NCI-H460 (cell line): ENCODE measurements around the gene EXT2. TPM values are rescaled to one million over a fixed set of nuclear protein-coding genes. Genes with fewer than 3 reads are reported as not detected.

Source experiments
- DNase-seq: peaks from one replicate; pipeline ENCODE4 v3.0.0-alpha.2; 2016; ENCODE audit warnings: low read depth; ENCODE audit errors: extremely low read depth
- total RNA-seq: library from RNA; depleted of rRNA; stranded (reverse); fragments of >200 nt; shearing (Covaris generic); gene quantifications from 2 replicates; pipeline ENCODE4 v1.2.3, GENCODE V29; 2014

The EXT2 gene
- total RNA-seq, 1 experiment from 2014 or later, result 63.8 TPM

DNA sequence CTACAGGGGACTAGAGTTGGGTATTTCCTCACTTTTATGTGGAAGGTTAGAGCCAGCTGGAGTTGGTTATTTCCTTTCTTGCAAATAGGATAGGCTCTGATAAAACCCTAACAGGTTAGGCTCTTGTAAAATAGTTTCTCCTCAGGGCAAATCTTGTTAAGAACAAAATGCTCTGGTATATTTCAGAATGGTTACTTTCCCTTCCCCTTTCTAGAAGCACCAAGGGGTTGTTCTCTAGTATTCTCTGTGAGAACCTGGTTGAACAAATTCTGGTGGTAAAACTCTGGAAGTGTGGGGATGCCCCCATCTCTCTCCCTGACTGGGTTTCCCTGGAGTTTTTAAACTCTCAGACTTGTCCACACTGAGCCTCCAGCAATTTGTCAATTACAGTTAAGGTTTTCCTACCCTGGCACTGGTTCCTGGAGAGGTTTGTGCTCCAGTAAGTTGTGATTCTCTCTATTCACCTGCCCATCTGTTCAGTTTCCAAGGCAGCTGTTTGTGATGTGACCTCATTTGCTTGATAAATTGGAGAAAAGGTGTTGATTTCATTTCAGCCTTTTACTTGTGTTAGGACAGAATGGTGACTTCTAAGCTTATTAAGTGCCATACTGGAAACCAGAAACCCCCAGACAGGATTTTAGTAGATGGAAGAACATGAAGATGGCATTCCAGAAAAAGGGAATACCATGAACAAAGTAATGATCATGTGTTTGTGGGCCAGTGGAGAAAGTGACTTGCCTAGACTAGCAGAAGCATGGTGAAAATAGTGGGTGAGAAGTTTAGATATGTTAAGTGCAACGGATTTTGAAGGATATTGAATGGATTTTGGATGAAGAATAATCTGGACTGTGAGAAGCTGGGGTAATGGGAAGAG lies 64.6 kb downstream of the EXT2 start:
- DNase-seq, result no peak

DNA sequence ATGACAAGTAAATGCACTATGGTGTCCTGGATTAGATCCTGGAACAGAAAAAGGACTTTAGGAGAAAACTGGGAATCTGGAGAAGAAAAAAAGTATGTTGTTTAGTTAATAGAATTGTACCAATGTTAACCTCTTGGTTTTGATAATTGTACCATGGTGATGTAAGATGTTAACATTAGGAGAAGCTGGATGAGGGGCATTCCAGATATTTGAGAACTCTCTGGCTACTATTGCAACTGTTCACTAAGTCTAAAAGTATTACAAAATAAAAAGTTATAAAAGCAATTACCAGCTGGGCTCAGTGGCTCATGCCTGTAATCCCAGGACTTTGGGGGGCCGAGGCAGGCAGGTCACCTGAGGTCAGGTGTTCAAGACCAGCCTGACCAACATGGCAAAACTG lies 66.5 kb downstream of the EXT2 start:
- no peak for DNase-seq

DNA sequence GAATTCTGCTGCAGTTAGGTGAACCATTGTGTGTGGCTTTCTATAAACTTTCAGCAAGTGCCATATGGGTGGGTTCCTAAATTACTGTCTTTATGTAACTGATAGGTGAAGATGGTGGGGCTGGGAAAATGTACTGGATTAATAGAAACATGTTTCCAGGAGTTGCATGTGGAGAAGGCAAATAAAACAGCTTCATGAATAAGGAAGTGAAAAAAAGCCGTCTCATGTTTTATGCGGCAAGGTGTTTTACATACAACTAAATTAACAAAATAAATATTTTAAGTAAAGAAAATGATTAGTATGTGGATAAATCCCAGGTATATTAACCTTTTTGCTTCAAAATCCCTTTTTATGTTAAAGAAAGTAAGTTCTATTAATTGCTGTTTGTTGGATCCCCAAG lies 67.2 kb downstream of the EXT2 start:
- no peak for DNase-seq

DNA sequence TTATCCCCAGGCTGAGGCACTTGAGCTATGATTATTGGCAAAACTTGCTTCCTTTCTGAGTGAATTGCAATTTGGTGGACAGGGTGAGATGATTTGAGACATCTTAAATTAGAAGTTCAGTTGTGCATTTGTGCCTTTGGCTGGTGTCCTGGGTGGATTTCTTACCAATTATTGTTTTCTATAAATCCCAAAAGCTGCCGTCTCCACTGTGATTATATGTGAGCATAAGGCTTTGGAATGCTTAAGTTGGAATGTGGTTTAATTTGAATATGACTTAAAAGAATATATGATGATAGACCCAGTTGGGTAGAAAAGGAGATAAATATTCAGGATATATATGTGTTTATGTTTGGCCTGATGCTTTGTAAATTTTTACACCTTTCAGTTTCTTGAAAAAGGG lies 70.0 kb downstream of the EXT2 start:
- DNase-seq, result no peak

DNA sequence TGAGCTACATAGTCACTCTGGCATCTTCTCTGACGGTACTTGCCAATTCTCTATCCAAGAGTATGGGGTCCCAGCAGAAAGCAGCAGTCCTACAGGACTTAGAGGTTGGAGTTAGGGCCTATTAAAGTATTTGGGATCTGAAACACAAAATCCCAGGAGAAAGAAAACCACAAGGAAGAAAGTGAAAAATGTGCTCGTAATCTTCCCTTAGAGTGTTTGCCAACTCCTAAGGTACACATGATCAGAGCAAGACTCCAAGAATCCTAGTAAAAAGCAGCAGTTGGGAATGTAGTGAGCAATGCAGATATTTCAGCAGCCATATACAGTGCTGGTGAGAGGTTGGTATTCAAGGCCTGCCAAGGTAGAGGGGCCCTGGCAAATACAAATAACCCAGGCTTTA lies 71.6 kb downstream of the EXT2 start:
- DNase-seq, result no peak

DNA sequence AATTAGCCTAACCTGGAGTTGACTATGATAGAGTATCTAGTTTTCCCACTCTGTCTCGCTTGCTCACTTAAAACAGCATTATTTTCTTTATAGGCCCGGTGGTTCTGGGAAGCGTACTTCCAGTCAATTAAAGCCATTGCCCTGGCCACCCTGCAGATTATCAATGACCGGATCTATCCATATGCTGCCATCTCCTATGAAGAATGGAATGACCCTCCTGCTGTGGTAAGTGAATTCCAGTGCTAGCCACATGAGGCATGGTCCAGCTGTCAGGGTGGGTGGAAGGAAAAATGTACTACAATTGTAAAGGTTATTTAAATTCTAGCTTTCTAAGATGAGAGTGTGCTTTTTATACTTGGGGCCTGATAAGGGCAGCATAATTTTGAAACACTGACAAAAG lies 76.0 kb downstream of the EXT2 start:
- no peak for DNase-seq

DNA sequence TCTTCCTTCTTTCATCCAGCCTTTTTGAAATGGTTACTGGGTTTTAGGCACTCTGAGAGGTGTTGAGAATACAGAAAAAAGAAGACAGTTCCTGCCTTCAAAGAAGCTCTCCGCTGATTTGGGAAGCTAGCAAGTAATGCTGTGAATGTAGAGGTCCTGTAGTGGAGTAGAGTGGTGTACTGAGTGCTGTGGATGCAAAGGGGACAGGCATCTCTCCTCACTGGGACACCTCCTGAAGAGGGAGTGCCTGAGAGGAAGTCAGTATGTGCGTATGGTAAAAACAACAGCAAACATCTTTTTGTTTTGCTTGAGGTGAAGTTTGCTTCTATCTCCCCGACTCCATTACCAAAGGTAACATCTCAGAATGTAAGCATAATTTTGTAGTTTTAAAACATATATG lies 77.5 kb downstream of the EXT2 start:
- DNase-seq, result no peak

DNA sequence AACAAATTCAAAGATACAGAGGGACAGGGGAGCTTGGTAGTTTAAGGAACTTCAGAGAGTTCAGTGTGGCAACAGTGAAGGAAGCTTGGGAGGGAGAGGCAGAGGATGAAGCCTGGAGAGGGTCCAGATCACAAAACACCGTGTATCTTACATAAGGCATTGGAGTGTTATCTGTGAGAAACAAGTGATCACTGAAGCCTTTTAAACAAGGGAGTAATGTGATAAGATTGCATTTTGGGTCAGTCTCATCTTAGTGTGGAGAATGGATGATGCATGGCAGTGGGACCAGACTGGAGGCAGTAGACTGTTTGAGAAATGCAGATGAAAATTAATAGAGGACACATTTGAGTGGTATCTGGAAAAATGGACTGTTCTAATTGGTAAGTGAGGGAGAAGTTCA lies 79.4 kb downstream of the EXT2 start:
- no peak for DNase-seq

DNA sequence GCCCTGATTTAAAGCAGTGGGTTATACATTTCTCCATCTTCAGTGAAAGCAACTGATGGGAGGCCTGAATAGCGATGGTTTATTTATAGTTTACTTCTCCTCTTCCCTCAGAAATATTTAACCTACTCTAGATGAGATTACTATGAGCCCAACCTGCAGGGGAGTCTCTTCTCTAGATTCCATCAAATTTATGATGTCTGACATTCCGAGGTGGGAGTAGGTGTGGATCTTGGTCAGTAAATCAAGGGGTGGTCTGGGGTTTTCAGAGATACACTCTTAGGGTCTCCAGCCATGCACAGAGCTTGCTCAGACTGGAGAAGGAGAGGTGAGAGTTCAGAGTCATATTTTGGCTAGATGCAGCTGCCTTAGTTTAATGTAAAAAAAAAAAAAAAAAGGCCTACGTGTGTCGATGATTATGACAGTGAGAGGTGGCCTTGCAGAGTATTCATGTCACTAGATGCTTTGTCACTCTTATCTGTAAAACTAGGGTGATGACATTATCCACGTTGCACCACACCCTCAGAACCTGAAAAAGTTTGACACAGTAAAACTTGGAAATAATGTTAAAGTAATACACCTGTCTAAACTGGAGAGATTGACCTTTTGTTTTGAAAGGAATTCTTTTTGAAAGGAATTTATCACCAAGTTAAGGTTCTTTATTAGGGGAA lies 81.2 kb downstream of the EXT2 start:
- DNase-seq, result no peak

DNA sequence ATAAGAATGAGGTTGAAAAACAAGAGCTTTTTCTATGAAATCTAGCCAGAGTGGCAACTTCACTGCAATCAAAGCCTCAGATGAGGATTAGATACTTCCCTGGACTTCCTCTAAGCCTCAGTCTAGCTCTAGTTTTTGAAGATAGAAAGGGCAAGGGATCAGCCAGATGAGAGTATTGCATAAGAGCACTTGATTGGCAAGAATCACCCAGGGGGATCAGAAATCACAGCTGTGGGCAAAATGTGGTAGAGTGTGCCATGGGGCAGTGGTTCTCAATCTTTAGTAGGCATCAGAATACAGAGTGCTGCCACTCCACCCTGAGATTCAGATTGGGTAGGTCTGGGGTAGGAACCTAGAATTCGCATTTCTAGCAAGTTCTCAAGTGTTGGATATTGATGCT lies 82.4 kb downstream of the EXT2 start:
- DNase-seq, result no peak

DNA sequence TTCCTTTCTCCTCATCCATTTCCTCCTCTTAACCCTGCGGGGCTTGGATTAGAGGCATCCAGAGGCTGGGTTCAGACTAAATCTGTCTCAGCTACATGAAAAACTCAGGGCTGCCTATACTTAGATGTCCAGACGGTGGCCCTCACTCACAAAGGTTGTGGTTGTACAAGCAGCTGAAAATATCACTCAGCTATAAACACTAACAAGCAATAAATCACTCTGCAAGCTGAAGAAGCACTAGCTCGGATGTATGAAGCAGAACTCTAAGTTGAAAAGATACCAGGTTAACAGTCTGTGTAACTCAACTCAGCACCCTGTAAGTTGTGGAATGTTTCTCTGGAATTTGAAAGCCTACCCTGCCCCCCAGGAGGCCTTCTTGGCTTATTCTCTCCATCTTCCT lies 82.9 kb downstream of the EXT2 start:
- DNase-seq, result no peak

DNA sequence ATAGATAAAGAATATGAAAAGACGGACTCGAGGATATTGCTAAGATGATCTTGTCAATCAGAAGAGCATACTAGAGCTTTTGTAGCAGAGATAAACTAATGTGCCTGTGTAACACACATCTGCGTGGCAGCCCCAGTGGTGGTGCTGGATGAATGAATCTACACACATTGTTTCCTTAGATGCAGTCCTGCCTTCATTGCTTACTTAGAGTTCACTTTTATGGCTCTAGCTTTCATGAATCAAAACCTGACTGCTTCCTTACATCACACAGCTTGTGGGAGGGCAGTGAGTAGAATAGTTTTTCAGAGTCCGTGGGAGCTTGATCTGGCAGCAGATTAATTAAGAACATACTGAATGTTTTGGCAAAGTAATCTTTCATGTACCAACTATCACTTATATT lies 83.7 kb downstream of the EXT2 start:
- no peak for DNase-seq

DNA sequence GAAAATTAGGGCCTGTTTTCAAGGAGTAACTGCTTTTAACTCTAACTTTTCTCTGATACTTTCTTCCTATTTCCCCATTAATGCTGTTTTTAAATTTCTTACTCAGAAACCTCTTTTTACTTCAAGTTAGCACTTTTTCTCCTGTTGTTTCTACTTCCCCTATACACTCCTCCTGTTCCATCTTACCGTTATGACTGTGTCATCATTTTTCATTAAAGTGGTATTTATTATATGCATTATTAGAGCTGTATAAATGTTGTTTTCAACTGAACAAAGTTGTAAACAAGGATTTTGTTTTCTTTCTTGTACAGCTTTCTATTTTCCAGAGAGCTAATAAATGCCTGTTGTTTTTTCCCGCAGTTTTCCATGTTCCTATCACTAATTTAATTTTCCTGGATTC lies 84.6 kb downstream of the EXT2 start:
- DNase-seq, result no peak

DNA sequence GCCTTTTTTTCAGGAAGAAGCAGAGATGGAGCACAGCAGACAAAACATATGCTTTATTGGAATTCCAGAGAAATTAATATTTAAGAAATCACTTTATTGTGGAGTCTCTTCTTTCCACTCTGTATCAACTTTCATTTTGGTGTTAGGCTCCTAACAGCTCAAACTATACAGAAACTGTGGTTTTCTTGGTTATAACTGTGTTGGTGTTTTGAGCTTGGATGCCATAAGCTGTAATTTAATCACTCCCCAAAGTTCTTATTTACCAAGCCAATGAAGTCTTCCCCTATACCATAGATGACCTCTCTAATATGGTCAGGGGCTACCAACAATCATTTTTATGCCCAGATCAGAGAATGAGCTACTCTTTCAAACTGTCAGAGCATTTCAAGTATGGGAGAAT lies 90.0 kb downstream of the EXT2 start:
- DNase-seq, result no peak

DNA sequence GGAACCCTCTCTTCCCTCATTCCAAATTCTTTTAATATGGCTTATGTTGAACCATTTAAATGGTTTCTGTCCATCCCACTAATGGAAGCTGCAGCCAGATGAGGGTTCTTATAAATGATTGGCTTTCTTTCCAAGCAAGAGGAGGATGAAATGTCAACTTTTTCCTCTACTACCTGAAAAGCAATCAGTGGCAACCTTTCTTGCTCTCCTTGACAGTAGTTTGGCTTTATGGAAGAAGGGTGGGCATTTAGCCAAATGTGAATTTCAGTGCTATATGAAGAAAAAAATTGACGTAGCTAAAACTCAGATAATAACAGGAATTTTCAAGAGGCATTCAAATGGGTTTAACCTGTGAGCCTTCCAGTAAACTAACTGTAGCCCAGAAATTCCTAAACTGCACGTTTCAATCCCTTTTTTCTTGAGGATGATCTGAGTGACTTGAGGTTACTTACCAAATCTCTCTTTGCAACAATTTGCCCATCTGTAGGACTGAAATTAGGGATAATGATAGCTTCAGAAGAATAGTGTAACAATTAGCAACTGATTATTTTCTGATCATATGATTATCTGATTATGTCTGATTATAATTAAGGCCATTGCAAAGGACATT lies 90.9 kb downstream of the EXT2 start:
- no peak for DNase-seq

DNA sequence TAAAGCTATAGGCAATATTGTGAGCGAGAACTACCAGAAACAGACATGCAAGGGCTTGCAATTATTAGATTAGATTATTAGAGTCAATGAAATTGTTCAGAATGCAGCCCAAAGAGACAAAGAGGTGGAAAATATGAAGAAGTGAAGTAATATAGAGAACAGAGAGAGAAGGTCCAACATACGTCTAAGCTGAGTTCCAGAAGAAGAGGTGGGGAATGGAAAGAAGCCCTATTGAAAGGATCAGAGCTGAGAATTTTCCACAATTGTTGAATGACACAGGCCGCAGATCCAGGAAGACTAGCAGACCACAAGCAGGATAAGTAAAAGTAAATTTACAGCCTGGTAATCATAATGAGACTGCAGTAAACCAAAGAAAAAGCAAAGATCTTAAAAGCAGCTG lies 93.2 kb downstream of the EXT2 start:
- DNase-seq, result no peak

DNA sequence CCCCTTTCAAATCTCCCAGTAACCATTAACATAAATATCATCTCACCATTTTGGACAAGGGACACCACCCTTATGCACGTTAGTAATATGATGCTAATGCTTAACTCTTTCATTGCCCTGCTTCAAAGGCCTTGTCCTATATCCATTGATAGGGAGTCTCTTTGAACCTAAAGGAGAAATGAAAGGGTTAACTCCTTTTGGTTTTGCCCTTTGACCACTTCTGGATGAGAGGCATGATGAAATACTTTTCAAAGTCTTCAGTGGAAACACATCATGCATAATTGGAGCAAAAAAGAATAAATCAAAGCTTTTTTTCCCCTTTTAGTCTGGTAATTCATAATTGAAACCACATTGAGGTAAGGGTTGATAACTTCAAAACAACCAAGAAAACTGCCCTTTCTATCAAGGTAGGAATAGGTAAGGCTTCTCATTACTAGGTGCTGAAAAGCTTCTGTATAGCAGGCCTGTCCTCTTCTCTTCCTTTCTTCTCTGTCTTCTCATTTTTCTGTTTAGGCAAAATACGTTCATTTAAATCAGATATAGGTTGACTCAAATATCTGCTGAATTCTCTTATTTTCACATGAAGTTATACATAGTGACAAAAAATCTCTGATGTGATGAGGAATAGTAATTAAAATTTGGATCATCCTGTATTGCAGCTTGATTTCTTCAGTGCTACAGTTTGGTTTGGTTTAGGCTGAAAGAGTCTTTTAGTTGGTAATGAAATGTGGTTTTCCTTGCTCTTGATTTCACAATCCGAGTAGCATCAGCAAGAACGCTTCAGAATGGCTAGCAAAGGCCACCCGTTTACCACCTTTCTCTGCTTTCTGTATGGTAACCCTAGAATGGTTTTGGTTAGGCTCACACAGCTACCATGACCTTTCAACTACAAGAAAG lies 94.8 kb downstream of the EXT2 start:
- no peak for DNase-seq

DNA sequence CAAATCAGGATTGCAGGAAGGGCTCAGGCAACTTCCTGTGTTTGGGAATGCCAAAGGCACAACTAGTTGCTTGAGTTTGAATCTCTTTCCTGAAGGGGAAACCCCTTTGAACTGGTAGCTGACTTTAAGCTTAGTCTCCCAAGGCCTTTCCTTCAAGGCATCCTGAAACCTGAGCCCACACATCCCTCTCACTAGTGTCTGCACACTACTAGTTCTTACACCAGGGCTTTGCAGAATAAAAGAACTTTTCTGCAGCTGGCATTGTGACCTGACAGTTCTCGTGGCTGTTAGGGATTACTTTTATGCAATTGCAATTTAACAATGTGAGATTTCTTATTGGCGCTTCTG lies 95.4 kb downstream of the EXT2 start:
- DNase-seq, result no peak

DNA sequence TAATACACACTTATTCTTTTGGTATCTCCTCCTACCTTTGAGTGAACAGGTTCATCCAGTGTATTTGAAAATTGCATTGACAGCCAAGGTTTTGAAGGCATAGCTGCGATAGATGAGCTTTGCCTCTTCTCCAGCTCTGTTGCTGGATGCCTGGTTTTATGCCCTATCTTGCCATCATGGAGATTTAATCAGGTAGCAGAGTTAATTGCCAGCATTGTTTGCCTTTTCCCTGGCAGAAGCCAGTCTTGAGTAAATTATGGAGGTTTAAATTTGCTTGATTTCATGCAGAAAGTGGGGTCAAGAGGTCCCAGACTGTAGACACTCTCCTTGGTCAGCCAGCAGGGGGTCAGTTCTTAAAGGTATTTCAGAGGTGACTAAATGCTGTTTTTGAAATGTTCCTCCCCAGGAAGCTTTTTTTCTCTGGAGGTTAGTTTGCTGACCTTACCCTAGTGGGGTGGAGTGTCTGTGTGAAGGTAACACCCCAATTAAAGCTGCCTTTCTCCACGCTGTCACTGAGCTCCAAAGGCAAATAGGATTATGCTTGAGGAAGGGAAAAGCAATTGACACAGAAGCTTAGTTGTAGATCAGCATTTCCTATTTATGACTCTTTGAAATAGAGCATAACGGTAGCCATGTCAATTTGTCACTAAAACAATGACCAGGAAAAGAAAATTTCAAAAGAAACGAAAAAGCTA lies 96.0 kb downstream of the EXT2 start:
- no peak for DNase-seq

DNA sequence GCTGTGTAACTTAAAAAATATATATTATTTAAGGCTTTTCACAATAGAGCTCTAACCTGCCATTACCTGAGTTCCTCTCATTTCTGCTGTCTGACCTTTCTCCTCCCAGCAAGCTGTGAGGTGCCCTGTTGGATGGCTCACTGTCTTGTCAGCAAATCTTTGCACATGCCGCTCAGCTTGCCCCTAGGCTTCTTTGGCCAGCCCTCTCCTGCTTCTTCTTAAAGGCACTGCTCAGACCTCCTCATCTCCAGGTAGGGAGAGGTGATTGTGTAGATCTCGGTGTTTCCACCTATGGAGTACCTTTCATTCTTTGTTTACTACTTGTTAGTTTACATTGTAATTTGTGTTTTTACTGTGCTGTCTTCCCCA lies 96.5 kb downstream of the EXT2 start:
- no peak for DNase-seq
